WTC11 (cell line): ENCODE results near the gene COL5A3. TPM values are rescaled to one million over a fixed set of nuclear protein-coding genes. Genes with fewer than 3 reads are reported as not detected.

ENCODE experiments used
- ATAC-seq: fragments of 200-7000 bp; cut with Tn5 transposase; 2 replicates; pipeline ENCODE4 v1.10.0; 2021; ENCODE audit warnings: mild to moderate bottlenecking, moderate library complexity
- CTCF ChIA-PET: fragments of 300-600 bp; sonication (Branson Sonifier 250); formaldehyde crosslinking; loops from one replicate; lab custom pipeline; 2021; ENCODE audit warnings: antibody characterized with exemption; lab: Charles Lee
- POLR2A ChIA-PET: fragments of 350-600 bp; sonication (Branson Sonifier 250); formaldehyde crosslinking; loops from one replicate; lab custom pipeline; 2021; ENCODE audit warnings: antibody characterized with exemption; lab: Charles Lee
- DNase-seq: peaks from one replicate; pipeline ENCODE4 v3.0.0; 2021; ENCODE audit warnings: low spot score
- H3K27ac Mint-ChIP-seq: 2 replicates; pipeline ENCODE4 v1.8.0; 2021; ENCODE audit warnings: mixed read lengths
- H3K27me3 Mint-ChIP-seq: 2 replicates; pipeline ENCODE4 v1.8.0; 2021; ENCODE audit warnings: low read depth, mild to moderate bottlenecking, moderate library complexity, mixed read lengths
- H3K36me3 Mint-ChIP-seq: 2 replicates; pipeline ENCODE4 v1.8.0; 2021; ENCODE audit warnings: mixed read lengths
- H3K4me1 Mint-ChIP-seq: 2 replicates; pipeline ENCODE4 v1.8.0; 2022; ENCODE audit warnings: mixed read lengths
- H3K4me3 Mint-ChIP-seq: 2 replicates; pipeline ENCODE4 v1.8.0; 2021; ENCODE audit warnings: mild to moderate bottlenecking, moderate library complexity, mixed read lengths
- H3K9me3 Mint-ChIP-seq: 2 replicates; pipeline ENCODE4 v1.8.0; 2021; ENCODE audit warnings: mixed read lengths
- CREB1 ChIP-seq: sonication (generic); formaldehyde crosslinking; IDR thresholded peaks from 2 replicates; pipeline ENCODE4 v1.8.0; 2023; ENCODE audit warnings: mild to moderate bottlenecking, missing genetic modification reagents
- E2F5 ChIP-seq: sonication (generic); formaldehyde crosslinking; IDR thresholded peaks from 2 replicates; pipeline ENCODE4 v1.8.1; 2022; ENCODE audit warnings: mild to moderate bottlenecking, moderate library complexity, missing genetic modification reagents
- GABPB1 ChIP-seq: sonication (generic); formaldehyde crosslinking; IDR thresholded peaks from 2 replicates; pipeline ENCODE4 v1.8.1; 2023; ENCODE audit warnings: mild to moderate bottlenecking, missing genetic modification reagents
- HMGXB4 ChIP-seq: sonication (generic); formaldehyde crosslinking; IDR thresholded peaks from 2 replicates; pipeline ENCODE4 v1.8.1; 2023; ENCODE audit warnings: mild to moderate bottlenecking, moderate library complexity, missing genetic modification reagents
- MAX ChIP-seq: sonication (generic); formaldehyde crosslinking; IDR thresholded peaks from 2 replicates; pipeline ENCODE4 v1.8.0; 2022; ENCODE audit warnings: mild to moderate bottlenecking, missing genetic modification reagents
- NFE2L1 ChIP-seq: sonication (generic); formaldehyde crosslinking; IDR thresholded peaks from 2 replicates; pipeline ENCODE4 v1.8.1; 2023; ENCODE audit warnings: missing genetic modification reagents
- SMAD4 ChIP-seq: sonication (generic); formaldehyde crosslinking; IDR thresholded peaks from 2 replicates; pipeline ENCODE4 v1.8.0; 2022; ENCODE audit warnings: mild to moderate bottlenecking, missing genetic modification reagents
- ZNF281 ChIP-seq: sonication (generic); formaldehyde crosslinking; IDR thresholded peaks from 2 replicates; pipeline ENCODE4 v1.8.0; 2023; ENCODE audit warnings: mild to moderate bottlenecking, missing genetic modification reagents
- total RNA-seq: library from RNA; stranded (reverse); gene quantifications from 3 replicates; pipeline ENCODE4 v1.2.3, GENCODE V29; 2021
- TF ChIP-seq, protein P1 (sequence below): sonication (generic); formaldehyde crosslinking; IDR thresholded peaks from 2 replicates; pipeline ENCODE4 v1.8.1; 2022; ENCODE audit warnings: low read depth, missing genetic modification reagents, borderline replicate concordance
- TF ChIP-seq, protein P2 (sequence below): sonication (generic); formaldehyde crosslinking; IDR thresholded peaks from 2 replicates; pipeline ENCODE4 v1.8.1; 2022; ENCODE audit warnings: mild to moderate bottlenecking, missing genetic modification reagents, moderate library complexity, borderline replicate concordance
- TF ChIP-seq, protein P3 (sequence below): fragments of 200-600 bp; IDR thresholded peaks from 2 replicates; pipeline ENCODE4 v1.8.0; 2022; ENCODE audit warnings: antibody characterized with exemption

Gene COL5A3
- total RNA-seq, 1 experiment from 2014 or later: 0.81 TPM

DNA sequence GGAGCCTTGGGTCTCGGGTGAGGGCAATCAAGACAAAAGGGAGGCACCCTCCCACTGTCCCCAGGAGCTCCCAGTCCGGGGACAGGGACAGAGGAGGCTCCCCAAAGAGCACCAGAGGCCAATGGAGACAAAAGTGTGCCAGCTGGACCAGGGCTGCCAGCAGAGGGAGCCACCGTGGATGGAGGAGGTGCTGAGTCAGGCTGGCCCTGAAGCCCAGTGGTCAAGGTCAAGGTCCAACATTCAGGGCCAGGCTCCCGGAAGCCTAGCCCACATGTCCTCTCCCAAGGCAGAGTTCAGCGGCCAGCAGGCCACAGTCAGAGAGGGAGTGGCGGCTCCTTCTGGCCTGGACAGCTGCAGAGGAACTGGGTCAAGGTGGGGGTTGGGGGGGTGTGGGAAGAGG, 8.4 kb downstream of the COL5A3 start:
- peaks cover 2% of the 10 kb centered on the region; the same call in 1 of the 2 replicates for H3K9me3 Mint-ChIP-seq
- POLR2A ChIA-PET: interaction anchor here (0.6 kb wide), 1 partner anchor 93 kb away, joined by 4 read pairs; no protein-coding TSS in a partner anchor
- TF ChIP-seq E2F5 (CRISPR knock-in tag) (no peak), GABPB1 (CRISPR knock-in tag) (peak; percentile 22; the same call in 1 of the 2 replicates), CREB1 (no peak), ZNF281 (CRISPR knock-in tag) (no peak), HMGXB4 (CRISPR knock-in tag) (0 out of 2 replicates have a peak, but pooled peaks have one; percentile 28), NFE2L1 (CRISPR knock-in tag) (peak; percentile 99)
- TF ChIP-seq, protein P1, sequence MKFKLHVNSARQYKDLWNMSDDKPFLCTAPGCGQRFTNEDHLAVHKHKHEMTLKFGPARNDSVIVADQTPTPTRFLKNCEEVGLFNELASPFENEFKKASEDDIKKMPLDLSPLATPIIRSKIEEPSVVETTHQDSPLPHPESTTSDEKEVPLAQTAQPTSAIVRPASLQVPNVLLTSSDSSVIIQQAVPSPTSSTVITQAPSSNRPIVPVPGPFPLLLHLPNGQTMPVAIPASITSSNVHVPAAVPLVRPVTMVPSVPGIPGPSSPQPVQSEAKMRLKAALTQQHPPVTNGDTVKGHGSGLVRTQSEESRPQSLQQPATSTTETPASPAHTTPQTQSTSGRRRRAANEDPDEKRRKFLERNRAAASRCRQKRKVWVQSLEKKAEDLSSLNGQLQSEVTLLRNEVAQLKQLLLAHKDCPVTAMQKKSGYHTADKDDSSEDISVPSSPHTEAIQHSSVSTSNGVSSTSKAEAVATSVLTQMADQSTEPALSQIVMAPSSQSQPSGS (CRISPR knock-in tag): no peak
- TF ChIP-seq, protein P2, sequence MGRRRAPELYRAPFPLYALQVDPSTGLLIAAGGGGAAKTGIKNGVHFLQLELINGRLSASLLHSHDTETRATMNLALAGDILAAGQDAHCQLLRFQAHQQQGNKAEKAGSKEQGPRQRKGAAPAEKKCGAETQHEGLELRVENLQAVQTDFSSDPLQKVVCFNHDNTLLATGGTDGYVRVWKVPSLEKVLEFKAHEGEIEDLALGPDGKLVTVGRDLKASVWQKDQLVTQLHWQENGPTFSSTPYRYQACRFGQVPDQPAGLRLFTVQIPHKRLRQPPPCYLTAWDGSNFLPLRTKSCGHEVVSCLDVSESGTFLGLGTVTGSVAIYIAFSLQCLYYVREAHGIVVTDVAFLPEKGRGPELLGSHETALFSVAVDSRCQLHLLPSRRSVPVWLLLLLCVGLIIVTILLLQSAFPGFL (CRISPR knock-in tag): no peak
- TF ChIP-seq, protein P3, sequence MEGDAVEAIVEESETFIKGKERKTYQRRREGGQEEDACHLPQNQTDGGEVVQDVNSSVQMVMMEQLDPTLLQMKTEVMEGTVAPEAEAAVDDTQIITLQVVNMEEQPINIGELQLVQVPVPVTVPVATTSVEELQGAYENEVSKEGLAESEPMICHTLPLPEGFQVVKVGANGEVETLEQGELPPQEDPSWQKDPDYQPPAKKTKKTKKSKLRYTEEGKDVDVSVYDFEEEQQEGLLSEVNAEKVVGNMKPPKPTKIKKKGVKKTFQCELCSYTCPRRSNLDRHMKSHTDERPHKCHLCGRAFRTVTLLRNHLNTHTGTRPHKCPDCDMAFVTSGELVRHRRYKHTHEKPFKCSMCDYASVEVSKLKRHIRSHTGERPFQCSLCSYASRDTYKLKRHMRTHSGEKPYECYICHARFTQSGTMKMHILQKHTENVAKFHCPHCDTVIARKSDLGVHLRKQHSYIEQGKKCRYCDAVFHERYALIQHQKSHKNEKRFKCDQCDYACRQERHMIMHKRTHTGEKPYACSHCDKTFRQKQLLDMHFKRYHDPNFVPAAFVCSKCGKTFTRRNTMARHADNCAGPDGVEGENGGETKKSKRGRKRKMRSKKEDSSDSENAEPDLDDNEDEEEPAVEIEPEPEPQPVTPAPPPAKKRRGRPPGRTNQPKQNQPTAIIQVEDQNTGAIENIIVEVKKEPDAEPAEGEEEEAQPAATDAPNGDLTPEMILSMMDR: peak; percentile 61
- peak; percentile 62 for ATAC-seq
- H3K36me3 Mint-ChIP-seq: no peaks in the 10 kb centered on the region
- CTCF ChIA-PET: interaction anchor here (0.5 to 3.3 kb wide), 23 partner anchors 9 to 1421 kb away, joined by 3 to 75 read pairs (median 6); partner anchors contain the start of genes COL5A3, OLFM2 and RDH8
- peaks cover 6% of the 10 kb centered on the region for H3K4me1 Mint-ChIP-seq
- DNase-seq: peak; percentile 75
- H3K4me3 Mint-ChIP-seq: no peak overlapping the region
- no peak overlapping the region for H3K27ac Mint-ChIP-seq
- H3K27me3 Mint-ChIP-seq: peaks cover 26% of the 10 kb centered on the region

DNA sequence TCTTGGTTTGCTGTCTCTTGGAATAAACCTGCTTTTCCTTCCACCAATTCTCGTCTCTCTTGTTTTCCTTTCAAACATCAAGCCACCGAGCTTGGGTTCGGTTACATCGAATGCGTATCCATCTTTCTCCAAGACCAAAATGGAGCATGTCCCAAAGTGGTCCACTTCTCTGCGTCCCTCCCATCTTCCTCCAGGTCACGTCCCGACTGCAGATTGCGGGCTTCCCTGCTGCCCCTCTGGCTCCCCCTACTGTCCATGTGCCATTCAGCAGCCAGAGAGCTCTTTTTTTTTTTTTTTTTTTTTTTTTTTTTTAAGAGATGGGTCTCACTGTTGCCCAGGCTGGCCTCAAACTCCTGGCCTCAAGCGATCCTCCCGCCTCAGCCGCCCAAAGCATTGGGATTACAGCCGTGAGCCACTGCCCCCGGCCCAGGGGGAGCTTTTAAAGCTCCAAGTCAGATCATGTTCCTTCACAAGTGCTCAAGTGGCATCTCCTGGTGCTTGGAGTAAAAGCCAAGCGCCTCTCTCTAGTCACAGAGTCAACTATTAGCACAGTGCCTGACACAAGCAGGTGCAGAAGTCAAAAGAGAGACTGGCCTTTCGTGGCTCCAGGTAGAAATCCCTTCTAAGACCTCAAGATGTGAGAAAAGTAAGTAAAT, 10.0 kb downstream of the COL5A3 start:
- ATAC-seq (peak; percentile 82), DNase-seq (peak; percentile 84)
- ChIA-PET POLR2A (interaction anchor here (0.6 to 1.0 kb wide), 5 partner anchors 18 to 112 kb away, joined by 3 to 4 read pairs (median 4); no protein-coding TSS in a partner anchor), CTCF (interaction anchor here (0.6 to 3.3 kb wide), 49 partner anchors 8 to 340 kb away, joined by 3 to 75 read pairs (median 5); partner anchors contain the start of genes COL5A3, OLFM2, PIN1 and PPAN)
- Mint-ChIP-seq H3K4me1 (peaks cover 6% of the 10 kb centered on the region), H3K27ac (no peak overlapping the region), H3K27me3 (peaks cover 25% of the 10 kb centered on the region), H3K9me3 (peaks cover 2% of the 10 kb centered on the region; the same call in 1 of the 2 replicates), H3K4me3 (no peak overlapping the region), H3K36me3 (no peaks in the 10 kb centered on the region)
- TF ChIP-seq MAX (peak; percentile 48; the same call in 1 of the 2 replicates), SMAD4 (CRISPR knock-in tag) (no peak)
- TF ChIP-seq, protein P3: peak; percentile 75
